Fibroblast of upper back skin (primary cell): ENCODE results near the gene CCDC158.
"Not testable (repeated sequence)": the region's sequence is repeated elsewhere in the genome, so short reads cannot be mapped to it uniquely, and the experiment has no call there.

Source experiments
- DNase-seq: peaks from one replicate; pipeline ENCODE4 v3.0.0-alpha.2; 2013

Gene CCDC158

DNA sequence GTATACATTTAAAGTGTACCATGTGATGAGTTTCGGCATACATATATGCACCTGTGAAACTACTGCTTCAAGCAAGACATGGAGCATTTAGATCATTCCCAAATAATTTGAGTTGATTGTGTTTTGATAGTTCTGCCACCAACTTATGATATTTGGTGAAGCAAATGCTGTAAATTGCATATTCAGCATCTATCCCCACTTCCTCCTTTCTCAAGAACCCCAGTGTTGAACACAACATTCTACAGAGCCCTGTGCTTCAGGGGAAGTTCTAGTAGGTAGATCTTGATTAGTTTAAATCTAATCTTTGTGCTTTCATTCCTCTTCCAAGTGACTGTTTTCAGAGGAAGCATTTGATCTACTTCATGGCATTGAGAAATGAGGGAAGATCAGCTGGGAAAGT, 8.7 kb upstream of the CCDC158 start:
- DNase-seq = no peak

DNA sequence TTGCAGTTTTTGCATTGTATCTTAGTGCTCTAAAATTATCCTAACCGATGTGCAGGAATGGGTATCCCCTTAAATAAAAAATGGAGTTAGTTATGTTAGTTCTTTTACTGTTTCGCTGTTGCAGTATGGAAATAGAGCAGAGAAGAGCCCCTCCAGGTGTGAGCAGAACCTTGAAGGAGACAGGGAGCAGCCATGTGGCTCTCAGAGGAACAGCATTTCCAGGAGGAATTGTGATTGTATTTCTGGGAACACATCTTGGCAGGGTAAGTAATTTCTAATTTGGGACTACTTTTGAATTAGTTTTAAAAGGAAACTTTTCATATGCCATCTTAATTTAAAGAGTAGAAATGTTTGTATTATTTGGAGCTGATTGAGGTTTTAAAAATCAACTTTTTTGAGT, 5.3 kb upstream of the CCDC158 start:
- no peak for DNase-seq

DNA sequence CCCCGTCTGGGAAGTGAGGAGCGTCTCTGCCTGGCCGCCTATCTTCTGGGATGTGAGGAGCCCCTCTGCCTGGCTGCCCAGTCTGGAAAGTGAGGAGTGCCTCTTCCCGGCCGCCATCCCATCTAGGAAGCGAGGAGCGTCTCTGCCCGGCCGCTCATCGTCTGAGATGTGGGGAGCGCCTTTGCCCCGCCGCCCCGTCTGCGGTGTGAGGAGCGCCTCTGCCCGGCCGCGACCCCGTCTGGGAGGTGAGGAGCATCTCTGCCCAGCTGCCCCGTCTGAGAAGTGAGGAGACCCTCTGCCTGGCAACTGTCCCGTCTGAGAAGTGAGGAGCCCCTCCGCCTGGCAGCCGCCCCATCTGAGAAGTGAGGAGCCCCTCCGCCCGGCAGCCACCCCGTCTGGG, 2.2 kb upstream of the CCDC158 start:
- not testable (repeated sequence) for DNase-seq

DNA sequence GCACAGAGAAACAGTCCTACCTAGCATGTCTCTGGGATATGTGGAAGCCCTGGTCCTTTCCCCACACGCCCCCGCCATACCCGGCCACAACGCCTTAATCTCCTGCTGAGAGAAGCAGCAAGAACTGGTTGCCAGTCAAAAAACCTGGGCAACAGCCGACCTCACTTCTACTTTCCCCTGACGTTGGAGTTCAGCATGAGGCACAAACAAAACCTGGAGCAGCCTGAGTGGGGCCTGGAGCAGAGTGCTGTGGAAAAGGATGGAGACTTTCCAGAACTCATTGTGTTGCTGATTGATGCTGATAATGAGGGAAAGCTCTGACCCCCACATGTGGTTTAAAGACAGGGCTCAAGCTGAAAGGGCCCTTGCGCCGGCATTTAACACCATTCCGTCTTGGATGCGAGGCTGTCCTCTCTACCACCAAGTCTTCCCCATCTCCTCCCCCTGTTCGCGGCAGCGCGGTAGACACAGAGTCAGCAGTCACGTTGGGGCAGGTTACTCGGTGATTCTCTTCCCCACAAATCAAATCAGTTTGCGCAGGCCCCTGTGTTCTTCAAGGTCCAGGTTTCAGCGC, 666 bp downstream of the CCDC158 start:
- no peak for DNase-seq

DNA sequence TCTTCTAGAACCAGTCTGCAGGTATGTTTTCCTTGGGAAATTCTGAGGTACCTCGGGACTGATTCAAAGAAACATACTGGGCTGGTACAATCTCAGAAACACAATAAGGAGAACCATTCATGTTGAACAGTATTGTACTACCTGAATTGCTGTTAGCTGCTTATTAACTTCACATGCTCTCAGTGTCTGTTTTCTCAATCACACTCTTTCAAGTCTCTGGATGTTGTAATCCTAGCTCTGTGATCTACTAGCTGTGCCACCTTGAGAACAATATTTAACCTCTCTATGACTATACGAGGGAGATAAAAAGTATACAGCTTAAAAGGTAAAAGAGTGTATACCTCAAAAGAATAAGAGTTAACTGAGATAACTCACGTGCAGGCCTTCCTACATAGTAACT, 10.3 kb downstream of the CCDC158 start:
- DNase-seq = no peak

DNA sequence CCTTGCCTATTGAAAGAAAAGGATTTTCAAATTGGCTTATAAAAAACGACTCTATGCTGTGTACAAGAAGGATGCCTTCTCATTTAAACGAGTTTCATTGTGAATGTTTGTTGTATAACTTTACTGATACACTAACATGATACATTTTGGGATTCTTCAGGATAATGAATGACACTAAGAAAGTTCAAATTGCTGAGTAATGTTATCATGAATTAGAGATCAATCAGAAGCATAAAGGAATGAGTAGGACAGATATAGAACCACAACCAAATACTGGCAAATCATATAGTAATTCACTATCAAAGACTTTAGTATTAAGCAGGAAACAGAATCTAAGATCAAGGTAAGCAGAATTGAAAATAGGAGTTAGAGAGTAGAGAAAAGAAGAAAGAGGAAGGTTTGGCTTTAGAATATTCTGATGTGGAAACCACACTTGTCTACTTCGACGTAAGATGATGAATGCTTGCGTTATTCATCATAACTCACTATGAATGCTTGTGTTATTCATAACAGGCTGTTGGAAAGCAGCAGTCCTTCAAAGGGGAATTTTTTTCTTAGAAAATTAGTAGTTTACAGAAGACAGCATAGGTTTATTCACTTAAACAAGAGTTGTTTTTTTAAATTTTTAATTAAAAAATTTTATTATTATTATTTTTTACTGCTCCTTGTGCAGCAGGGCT, 13.4 kb downstream of the CCDC158 start:
- peak; percentile 13 for DNase-seq

DNA sequence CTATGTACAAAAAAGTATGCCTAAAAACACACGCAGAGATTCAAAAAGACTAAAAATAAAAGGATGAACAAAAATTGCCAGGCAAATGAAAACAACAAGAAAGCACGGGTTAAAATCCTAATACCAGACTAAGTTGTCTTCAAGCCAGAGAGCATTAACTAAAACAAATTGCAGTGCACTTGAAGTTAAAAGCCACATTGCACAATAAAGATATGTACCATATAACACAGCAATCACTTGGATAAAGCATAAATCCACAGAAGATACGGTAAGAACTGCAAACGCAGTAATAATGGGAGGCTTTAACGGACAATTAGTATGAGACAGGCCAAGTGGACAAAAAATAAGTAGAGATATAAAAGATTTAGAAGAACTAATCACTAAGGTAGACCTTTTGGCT, 14.9 kb downstream of the CCDC158 start:
- DNase-seq = no peak

DNA sequence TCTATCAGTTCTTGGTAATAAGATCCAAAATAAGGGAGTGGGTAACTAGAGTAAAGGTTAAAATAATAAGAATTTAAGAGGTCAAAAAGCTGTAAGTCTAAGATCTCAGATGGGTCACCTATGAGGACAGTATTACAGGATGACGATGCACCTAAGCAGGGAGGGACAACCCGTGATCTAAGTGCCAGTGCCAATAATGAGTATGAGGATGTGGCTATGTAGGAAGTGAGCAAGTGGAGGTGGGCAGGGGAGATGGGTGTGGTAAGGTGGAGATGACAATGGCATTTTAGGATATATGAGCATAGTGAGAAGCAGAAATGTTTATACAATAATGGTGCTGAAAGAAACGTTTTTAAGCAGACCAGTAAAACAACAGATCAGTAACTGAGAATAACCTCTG, 19.3 kb downstream of the CCDC158 start:
- DNase-seq = no peak

DNA sequence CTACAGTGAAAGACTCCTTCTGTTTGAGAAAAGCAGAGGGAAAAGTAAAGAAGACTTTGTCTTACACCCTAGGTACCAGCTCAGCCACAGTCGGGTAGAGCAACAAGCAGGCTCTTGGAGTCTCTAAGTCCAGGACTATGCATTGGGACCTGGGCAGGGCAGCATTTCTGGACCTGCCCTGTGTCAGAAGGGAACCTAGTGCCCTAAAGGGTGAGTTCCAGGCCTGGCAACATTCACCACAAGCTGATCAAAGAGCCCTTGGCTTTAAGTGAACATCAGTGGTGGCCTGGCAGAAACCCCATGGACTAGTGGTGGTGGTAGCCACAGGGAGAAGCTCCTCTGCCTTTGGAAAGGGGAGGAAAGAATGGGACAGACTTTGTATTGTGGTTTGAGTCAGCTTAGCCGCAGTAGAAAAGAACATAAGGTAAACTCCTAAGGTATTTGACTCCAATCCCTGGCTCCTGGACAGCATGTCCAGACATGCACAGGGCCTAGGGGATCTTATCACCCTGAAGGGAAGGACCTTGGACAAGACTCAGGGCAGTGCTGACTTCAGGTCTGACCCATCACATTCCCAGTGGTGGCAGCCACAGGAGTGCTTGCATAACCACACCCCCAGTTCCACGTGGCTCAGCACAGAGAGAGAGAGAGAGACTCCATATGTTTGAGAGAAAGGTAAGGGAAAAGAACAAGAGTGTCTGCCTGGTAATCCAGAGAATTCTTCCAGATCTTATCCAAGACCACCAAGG, 32.6 kb downstream of the CCDC158 start:
- DNase-seq = no peak

DNA sequence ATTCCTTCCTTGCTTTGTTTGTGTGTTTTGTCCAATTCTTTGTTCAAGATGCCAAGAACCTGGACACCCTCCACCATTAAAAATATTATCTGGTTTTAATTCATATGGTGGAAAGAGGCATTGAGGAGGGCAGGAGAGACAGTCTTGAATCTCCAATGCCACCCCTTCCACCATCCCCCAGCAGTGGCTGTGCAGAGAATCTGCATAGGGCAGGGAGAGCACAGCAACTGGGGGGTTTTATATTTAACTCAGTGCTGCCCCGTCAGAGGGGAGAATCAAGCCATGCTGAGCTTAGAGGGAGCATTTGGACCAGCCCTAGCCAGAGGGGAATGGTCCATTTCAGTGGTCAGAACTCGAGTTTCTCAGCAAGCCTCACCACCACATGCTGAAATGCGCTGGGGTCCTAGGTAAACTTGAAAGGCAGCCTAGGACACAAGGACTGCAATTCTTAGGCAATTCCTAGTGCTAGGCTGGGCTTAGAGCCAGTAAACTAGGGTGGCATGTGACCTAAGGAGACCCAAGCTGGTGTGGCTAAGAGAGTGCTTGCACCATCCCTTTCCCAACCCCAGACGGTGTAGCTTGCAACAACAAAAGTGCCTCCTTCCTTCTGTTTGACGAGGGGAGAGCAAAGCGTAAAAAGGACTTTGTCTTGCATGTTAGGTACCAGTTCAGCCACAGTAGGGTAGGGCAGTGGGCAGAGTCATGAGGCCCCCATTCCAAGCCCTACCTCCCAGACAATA, 34.2 kb downstream of the CCDC158 start:
- no peak for DNase-seq

DNA sequence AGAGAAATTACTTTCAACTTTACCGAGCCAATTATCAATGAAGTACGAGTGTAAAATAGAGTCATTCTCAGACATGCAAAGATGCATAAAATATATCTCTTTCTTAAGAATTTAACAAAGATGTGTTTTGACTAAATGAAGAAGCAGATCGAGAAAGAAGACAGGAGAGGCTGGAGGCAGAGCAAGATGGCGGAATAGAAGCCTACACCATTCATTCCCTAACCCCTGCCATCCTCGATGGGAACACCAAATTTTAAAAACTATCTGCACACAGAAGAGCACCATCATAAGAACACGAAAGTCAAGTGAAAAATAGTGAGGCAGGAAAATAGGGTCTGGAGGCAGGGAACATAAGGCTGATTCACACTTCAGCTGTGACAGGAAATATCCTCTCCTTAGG, 35.0 kb downstream of the CCDC158 start:
- no peak for DNase-seq

DNA sequence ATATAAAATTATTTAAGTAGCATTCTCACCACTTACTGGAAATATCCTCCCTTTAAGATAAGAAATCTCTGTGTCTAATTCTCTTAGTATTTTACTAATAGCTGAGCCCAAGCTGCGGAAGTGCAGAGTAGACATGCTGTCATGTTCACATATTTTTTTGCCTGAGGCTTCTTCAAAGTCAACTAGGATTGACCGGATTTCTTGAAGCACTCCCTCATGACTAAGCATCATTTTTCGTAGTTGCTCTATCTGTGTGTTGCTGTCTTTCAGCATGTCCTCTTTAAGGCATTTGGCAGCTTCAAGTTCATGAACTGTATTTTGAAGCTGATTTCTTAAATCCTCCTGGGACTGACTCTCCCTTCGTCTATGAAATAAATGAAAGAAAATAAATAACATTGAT, 36.9 kb downstream of the CCDC158 start:
- DNase-seq = no peak

DNA sequence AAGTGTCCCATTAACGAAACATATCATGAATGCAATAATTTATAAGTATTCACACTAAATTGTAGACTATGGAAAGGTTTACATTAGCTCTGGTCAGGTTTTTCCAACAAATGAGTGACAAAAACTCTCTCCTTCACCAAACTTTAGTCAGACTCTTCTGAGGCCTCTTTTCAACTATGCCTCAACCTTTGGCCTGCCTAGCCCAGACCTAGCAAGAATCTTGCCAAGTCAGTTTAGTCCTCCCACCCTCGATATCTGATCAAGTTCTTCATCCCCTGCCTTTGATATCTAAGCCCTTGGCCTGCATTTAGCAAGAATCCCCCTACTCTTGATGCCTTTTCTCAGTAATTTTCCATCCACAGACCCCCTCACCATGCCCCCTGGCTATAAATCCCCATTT, 37.9 kb downstream of the CCDC158 start:
- no peak for DNase-seq

DNA sequence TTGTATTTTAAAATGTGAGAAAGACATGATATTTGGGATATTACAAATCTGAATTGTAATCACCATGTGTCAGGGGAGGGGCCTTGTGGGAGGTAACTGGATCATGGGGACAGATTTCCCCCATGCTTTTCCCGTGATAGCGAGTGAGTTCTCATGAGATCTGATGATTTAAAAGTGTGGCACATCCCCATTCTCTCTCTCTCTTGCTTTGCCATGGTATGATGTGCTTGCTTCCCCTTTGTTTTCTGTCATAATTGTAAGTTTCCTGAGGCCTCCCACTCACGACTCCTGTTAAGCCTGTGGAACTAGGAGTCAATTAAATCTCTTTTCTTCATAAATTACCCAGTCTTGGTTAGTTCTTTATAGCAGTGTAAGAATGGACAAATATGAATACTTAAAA, 39.0 kb downstream of the CCDC158 start:
- DNase-seq = no peak

DNA sequence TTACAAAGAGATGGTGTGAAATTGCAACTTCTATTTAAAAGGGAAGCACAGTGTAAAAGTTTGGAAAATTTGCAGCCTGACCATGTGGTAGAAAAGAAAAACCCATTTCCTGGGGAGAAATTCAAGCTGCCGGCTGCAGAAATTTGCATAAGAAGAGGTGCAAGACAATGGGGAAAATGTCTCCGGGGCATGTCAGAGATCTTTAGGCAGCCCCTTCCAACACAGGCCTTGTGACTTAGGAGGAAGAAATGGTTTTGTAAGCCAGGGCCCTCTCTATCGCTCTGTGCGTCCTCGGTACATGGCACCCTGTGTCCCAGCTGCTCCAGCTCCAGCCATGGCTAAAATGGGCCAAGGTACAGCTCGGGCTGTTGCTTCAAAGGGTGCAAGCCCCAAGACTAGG, 40.4 kb downstream of the CCDC158 start:
- no peak for DNase-seq

DNA sequence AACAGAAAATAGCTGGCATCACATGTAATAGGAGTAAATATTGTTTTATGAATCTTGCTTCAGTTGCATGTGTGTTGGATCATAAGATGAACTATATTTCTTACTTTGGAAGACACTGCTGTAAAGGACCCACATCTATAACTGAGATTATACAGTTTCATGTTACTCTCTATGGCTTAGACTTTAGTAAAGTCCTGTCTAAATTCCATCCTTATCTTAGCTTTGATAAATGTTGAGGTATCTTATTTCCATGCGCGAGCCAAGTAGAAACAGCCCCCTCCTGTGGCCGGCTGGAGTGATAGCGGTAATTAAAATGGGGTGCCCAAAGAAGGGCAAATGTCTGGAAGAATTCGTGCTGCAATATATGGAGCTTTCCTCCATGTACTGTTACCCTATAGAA, 43.0 kb downstream of the CCDC158 start:
- peak; percentile 41 for DNase-seq

DNA sequence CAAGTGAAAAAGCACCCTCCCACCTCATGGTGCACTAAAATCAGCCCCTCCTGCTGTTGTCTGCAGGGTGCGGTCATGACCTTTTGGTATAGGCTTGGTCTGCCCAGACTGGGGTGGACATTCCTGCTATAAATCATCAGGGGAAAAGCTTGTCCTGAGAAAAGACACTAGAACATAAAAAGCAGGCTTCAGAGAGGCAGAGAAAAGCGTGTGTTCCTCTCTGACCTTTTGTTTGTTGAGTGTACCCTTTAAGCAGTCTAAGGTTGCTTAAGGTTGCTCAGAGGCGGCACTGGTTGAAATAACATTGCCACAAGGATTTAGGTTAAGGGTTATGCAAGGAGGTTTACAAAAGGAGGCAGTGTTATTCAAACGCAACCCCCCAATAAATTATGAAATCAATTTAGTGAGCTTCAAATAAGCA, 43.5 kb downstream of the CCDC158 start:
- no peak for DNase-seq

DNA sequence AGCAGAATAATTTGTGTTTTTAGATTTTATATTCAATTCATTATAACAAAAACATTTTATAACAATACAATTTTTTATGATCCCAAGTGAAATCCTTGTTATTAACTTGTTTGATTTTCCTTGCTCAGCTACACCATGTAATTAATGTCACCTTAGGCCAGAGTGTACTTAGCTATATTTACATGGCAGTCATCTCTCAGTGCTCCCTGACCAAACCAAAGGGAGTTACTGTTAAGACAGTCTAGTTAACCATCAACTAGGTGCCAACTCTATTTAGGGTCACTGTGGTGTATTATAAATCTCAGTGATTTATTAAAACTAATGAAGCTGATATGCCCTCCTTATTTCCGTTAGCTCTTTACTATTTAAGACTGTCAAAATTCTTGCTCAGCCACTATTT, 44.4 kb downstream of the CCDC158 start:
- DNase-seq = no peak

DNA sequence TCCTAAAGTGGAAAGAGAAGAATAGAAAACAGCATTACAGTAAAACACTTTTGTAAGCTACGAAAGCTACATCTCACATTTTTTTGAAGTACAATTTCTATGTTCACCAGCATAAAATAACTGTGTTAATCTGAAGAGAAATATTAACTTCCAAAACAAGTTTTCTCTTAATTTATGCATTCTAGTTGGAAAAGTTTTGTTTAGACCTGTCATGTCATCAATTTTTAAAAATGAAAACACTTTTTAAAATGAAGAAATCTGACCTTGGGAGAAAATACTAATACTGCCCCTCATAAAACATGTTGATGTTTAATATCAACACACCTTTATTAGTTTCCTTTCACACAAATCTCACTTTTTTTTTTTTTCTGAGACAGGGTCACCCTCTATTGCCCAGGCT, 45.2 kb downstream of the CCDC158 start:
- no peak for DNase-seq

DNA sequence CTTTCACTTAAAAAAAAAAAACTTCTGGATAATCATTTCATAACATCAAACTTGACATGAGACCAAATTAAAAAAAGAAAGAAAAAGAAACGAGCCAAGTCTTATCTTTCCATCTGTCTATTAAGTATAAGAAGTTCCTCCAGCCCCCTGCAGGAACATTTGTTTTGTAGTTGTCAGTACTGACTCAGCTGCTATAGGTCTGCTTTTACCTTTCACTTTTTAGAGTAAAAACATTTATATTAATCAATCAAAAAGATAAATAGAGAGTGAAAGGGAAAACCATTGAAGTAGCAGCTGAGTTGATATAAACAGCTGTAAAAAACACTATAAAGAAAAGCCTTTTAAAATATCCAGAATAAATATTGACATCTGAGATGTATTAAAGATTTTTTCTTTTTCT, 46.1 kb downstream of the CCDC158 start:
- DNase-seq = no peak

DNA sequence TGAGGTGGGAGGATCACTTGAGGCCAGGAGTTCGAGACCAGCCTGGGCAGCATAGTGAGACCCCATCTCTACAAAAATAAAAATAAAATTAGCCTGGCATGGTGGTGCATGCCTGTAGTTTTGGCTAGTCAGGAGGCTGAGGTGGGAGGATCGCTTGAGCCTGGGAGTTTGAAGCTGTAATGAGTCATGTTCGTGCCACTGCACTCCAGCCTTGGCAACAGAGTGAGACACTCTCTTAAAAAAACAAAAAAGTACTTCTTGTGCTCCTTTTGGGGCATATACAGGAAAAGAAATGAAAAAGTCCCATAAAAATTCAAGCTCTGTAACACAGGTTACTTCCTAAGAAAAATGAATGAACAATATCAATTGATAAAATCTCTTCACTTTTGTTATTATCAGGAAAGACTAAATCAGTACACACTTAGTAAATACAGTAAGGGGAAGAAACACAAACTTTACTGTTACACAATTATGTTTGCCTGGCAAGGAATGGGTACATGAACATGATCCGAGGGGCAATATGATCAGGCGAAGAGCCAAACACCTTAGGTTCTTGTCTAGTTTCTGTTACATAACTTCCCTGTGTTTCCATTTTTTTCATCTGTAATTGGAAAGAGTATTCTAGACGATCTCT, 46.9 kb downstream of the CCDC158 start:
- no peak for DNase-seq

DNA sequence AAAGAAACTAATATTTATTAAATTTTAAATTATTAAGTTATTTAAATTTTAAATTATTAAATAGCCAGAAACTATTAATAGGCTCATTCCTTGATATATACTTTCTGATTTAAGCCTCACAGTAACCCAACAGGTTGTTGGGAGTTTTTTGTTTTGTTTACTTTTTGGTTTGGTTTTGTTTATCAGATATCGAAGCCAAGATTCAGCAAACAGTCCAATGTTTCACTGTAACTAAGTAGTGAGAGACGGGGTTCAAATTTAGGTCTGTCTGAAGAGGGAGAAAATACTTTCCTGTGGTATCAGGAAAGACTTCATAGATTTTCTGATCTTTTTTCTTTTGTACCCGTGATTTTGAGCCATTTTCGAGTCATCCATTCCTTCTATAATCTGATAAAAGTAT, 54.2 kb downstream of the CCDC158 start:
- DNase-seq = no peak

DNA sequence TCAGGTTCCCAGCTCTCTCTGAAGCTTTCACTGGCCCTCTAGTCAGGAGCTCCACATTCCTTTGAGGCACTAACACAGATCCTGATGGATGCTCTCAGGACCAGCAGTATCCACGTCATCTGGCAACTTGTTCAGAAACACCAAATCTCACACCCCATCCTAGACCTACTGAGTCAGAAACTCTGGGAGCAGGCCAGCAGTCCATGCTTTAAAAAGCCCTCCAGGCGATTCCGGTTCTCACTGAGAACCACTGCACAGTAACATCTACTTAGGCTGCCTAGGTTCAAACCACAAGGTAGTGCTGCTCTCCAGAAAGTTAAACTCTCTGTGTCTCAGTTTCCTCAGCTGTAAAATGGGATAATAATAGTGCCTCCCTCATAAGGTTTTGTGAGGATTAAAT, 55.3 kb downstream of the CCDC158 start:
- DNase-seq = peak; percentile 17
